ENCODE data around the gene PHC3.

The PHC3 gene

GRCh38 chr3:170054204-170054603, 127.3 kb downstream of the PHC3 start:
- Histone ChIP-seq H2BK12ac (ENCODE audit: low read length) (no peak overlapping the region), H4K91ac (ENCODE audit: low read depth, low read length, poor library complexity) (no peak overlapping the region), H3K23ac (ENCODE audit: low read depth, low read length, poor library complexity) (no peak overlapping the region), H3K36me3 (replicated peaks in 1 of 2; ENCODE audit: control insufficient read depth in 2 of 2, insufficient read depth in 2 of 2, low read length in 2 of 2) (no peaks in the 10 kb centered on the region), H2AFZ (ENCODE audit: low read length) (no peak overlapping the region), H3K4me3 (ENCODE audit: low read length in 2 of 2) (no peak overlapping the region), H4K8ac (ENCODE audit: low read depth, low read length) (no peak overlapping the region), H3K18ac (ENCODE audit: low read length) (no peak overlapping the region), H3K27ac (replicated peaks; ENCODE audit: low read length) (no peak overlapping the region), H3K9ac (ENCODE audit: low read depth, low read length, poor library complexity) (no peak overlapping the region), H3K4ac (ENCODE audit: low read length) (no peak overlapping the region), H3K14ac (ENCODE audit: low read length) (no peak overlapping the region), H3K79me1 (ENCODE audit: low read depth, low read length) (no peaks in the 10 kb centered on the region), H2BK120ac (ENCODE audit: low read depth, low read length) (no peak overlapping the region), H3K4me1 (ENCODE audit: control insufficient read depth in 2 of 2, insufficient read depth in 1 of 2, low read depth in 1 of 2, low read length in 2 of 2) (no peaks in the 10 kb centered on the region), H2BK5ac (ENCODE audit: low read length) (no peak overlapping the region), H3K9me3 (replicated peaks in 1 of 2; ENCODE audit: control insufficient read depth in 2 of 2, insufficient read depth in 1 of 2, low read depth in 1 of 2, low read length in 2 of 2) (no peaks in the 10 kb centered on the region), H2BK15ac (ENCODE audit: low read length) (no peak overlapping the region), H2AK5ac (ENCODE audit: low read depth, low read length) (no peak overlapping the region), H3K4me2 (ENCODE audit: insufficient read depth, low read length, poor library complexity, severe bottlenecking) (no peak overlapping the region), H3K27me3 (ENCODE audit: control insufficient read depth in 3 of 3, insufficient read depth in 3 of 3, low read depth in 1 of 3, low read length in 3 of 3) (no peaks in the 10 kb centered on the region)
- WGBS, 2 donors (ENCODE audit: extremely low coverage in 2 of 2, insufficient read length in 2 of 2, insufficient replicate concordance in 1 of 2) = no CpG with 5 or more reads among the region's 1 CpG
- no peak for DNase-seq (ENCODE audit: low spot score)

- Histone ChIP-seq H2AFZ (ENCODE audit: low read length) (no peak overlapping the region), H3K79me1 (ENCODE audit: low read depth, low read length) (no peaks in the 10 kb centered on the region), H4K8ac (ENCODE audit: low read depth, low read length) (no peak overlapping the region), H3K27me3 (ENCODE audit: control insufficient read depth in 3 of 3, insufficient read depth in 3 of 3, low read depth in 1 of 3, low read length in 3 of 3) (no peaks in the 10 kb centered on the region), H3K4me1 (ENCODE audit: control insufficient read depth in 2 of 2, insufficient read depth in 1 of 2, low read depth in 1 of 2, low read length in 2 of 2) (no peaks in the 10 kb centered on the region), H2BK12ac (ENCODE audit: low read length) (no peak overlapping the region), H2BK5ac (ENCODE audit: low read length) (no peak overlapping the region), H2BK120ac (ENCODE audit: low read depth, low read length) (no peak overlapping the region), H3K36me3 (replicated peaks in 1 of 2; ENCODE audit: control insufficient read depth in 2 of 2, insufficient read depth in 2 of 2, low read length in 2 of 2) (no peaks in the 10 kb centered on the region), H3K4me2 (ENCODE audit: insufficient read depth, low read length, poor library complexity, severe bottlenecking) (no peak overlapping the region), H2AK5ac (ENCODE audit: low read depth, low read length) (no peak overlapping the region), H3K14ac (ENCODE audit: low read length) (no peak overlapping the region), H3K9ac (ENCODE audit: low read depth, low read length, poor library complexity) (no peak overlapping the region), H2BK15ac (ENCODE audit: low read length) (no peak overlapping the region), H4K91ac (ENCODE audit: low read depth, low read length, poor library complexity) (no peak overlapping the region), H3K4ac (ENCODE audit: low read length) (no peak overlapping the region), H3K23ac (ENCODE audit: low read depth, low read length, poor library complexity) (no peak overlapping the region), H3K27ac (replicated peaks; ENCODE audit: low read length) (no peak overlapping the region), H3K4me3 (ENCODE audit: low read length in 2 of 2) (no peak overlapping the region), H3K18ac (ENCODE audit: low read length) (no peak overlapping the region), H3K9me3 (replicated peaks in 1 of 2; ENCODE audit: control insufficient read depth in 2 of 2, insufficient read depth in 1 of 2, low read depth in 1 of 2, low read length in 2 of 2) (no peaks in the 10 kb centered on the region)
- no peak for DNase-seq (ENCODE audit: low spot score)
These were observed 129.1 kb downstream of the PHC3 start for GRCh38 chr3:170052398-170052797.

- no peaks in the 10 kb centered on the region for H3K79me1 ChIP-seq (ENCODE audit: low read depth, low read length)
- no CpG with 5 or more reads among the region's 4 CpGs for WGBS, 2 donors (ENCODE audit: extremely low coverage in 2 of 2, insufficient read length in 2 of 2, insufficient replicate concordance in 1 of 2)
These were observed 130.8 kb downstream of the PHC3 start for GRCh38 chr3:170050753-170051152.

GRCh38 chr3:170049146-170050000, 132.2 kb downstream of the PHC3 start:
- no peaks in the 10 kb centered on the region for H3K9me3 ChIP-seq (replicated peaks in 1 of 2; ENCODE audit: control insufficient read depth in 2 of 2, insufficient read depth in 1 of 2, low read depth in 1 of 2, low read length in 2 of 2)
- no peaks in the 10 kb centered on the region for H3K4me1 ChIP-seq (ENCODE audit: control insufficient read depth in 2 of 2, insufficient read depth in 1 of 2, low read depth in 1 of 2, low read length in 2 of 2)
- no peak overlapping the region for H3K4ac ChIP-seq (ENCODE audit: low read length)
- no peaks in the 10 kb centered on the region for H3K79me1 ChIP-seq (ENCODE audit: low read depth, low read length)
- no peak overlapping the region for H2BK120ac ChIP-seq (ENCODE audit: low read depth, low read length)
- H3K18ac ChIP-seq (ENCODE audit: low read length) = peak overlapping the region; percentile 0
- no peak overlapping the region for H3K9ac ChIP-seq (ENCODE audit: low read depth, low read length, poor library complexity)
- no peak overlapping the region for H3K14ac ChIP-seq (ENCODE audit: low read length)
- no peak overlapping the region for H2AK5ac ChIP-seq (ENCODE audit: low read depth, low read length)
- no peak overlapping the region for H2BK12ac ChIP-seq (ENCODE audit: low read length)
- H4K8ac ChIP-seq (ENCODE audit: low read depth, low read length) = no peak overlapping the region
- no peak overlapping the region for H3K27ac ChIP-seq (replicated peaks; ENCODE audit: low read length)
- H3K4me3 ChIP-seq (ENCODE audit: low read length in 2 of 2) = no peak overlapping the region
- no peak overlapping the region for H4K91ac ChIP-seq (ENCODE audit: low read depth, low read length, poor library complexity)
- no CpG with 5 or more reads among the region's 10 CpGs for WGBS, 2 donors (ENCODE audit: extremely low coverage in 2 of 2, insufficient read length in 2 of 2, insufficient replicate concordance in 1 of 2)
- H2AFZ ChIP-seq (ENCODE audit: low read length) = no peak overlapping the region
- no peak overlapping the region for H2BK15ac ChIP-seq (ENCODE audit: low read length)
- no peak overlapping the region for H3K4me2 ChIP-seq (ENCODE audit: insufficient read depth, low read length, poor library complexity, severe bottlenecking)
- no peak for DNase-seq (ENCODE audit: low spot score)
- no peak overlapping the region for H3K23ac ChIP-seq (ENCODE audit: low read depth, low read length, poor library complexity)
- no peak overlapping the region for H2BK5ac ChIP-seq (ENCODE audit: low read length)
- no peaks in the 10 kb centered on the region for H3K36me3 ChIP-seq (replicated peaks in 1 of 2; ENCODE audit: control insufficient read depth in 2 of 2, insufficient read depth in 2 of 2, low read length in 2 of 2)
- peaks cover 0 to 14% (median 0%) of the 10 kb centered on the region in 3 experiments for H3K27me3 ChIP-seq (ENCODE audit: control insufficient read depth in 3 of 3, insufficient read depth in 3 of 3, low read depth in 1 of 3, low read length in 3 of 3)

More at GRCh38 chr3:170050753-170051152, 130.8 kb downstream of the PHC3 start:
- no peak overlapping the region for H3K9ac ChIP-seq (ENCODE audit: low read depth, low read length, poor library complexity)
- H2AFZ ChIP-seq (ENCODE audit: low read length) = no peak overlapping the region
- no peak overlapping the region for H3K4me2 ChIP-seq (ENCODE audit: insufficient read depth, low read length, poor library complexity, severe bottlenecking)
- H3K36me3 ChIP-seq (replicated peaks in 1 of 2; ENCODE audit: control insufficient read depth in 2 of 2, insufficient read depth in 2 of 2, low read length in 2 of 2) = no peaks in the 10 kb centered on the region
- no peak overlapping the region for H2BK120ac ChIP-seq (ENCODE audit: low read depth, low read length)
- H2BK15ac ChIP-seq (ENCODE audit: low read length) = no peak overlapping the region
- no peaks in the 10 kb centered on the region for H3K9me3 ChIP-seq (replicated peaks in 1 of 2; ENCODE audit: control insufficient read depth in 2 of 2, insufficient read depth in 1 of 2, low read depth in 1 of 2, low read length in 2 of 2)
- peaks cover 0 to 9% (median 0%) of the 10 kb centered on the region in 3 experiments for H3K27me3 ChIP-seq (ENCODE audit: control insufficient read depth in 3 of 3, insufficient read depth in 3 of 3, low read depth in 1 of 3, low read length in 3 of 3)
- H4K91ac ChIP-seq (ENCODE audit: low read depth, low read length, poor library complexity) = no peak overlapping the region
- no peak overlapping the region for H2BK12ac ChIP-seq (ENCODE audit: low read length)
- no peaks in the 10 kb centered on the region for H3K4me1 ChIP-seq (ENCODE audit: control insufficient read depth in 2 of 2, insufficient read depth in 1 of 2, low read depth in 1 of 2, low read length in 2 of 2)
- no peak overlapping the region for H3K4ac ChIP-seq (ENCODE audit: low read length)
- no peak overlapping the region for H2AK5ac ChIP-seq (ENCODE audit: low read depth, low read length)
- no peak overlapping the region for H2BK5ac ChIP-seq (ENCODE audit: low read length)
- H3K14ac ChIP-seq (ENCODE audit: low read length) = no peak overlapping the region
- H3K27ac ChIP-seq (replicated peaks; ENCODE audit: low read length) = no peak overlapping the region
- H4K8ac ChIP-seq (ENCODE audit: low read depth, low read length) = no peak overlapping the region
- no peak overlapping the region for H3K18ac ChIP-seq (ENCODE audit: low read length)
- DNase-seq (ENCODE audit: low spot score) = no peak
- no peak overlapping the region for H3K4me3 ChIP-seq (ENCODE audit: low read length in 2 of 2)
- no peak overlapping the region for H3K23ac ChIP-seq (ENCODE audit: low read depth, low read length, poor library complexity)
